Left ventricle myocardium inferior (tissue), 1 donor: ENCODE results near the gene PDHB. TPM values are rescaled to one million over a fixed set of nuclear protein-coding genes. Genes with fewer than 3 reads are reported as not detected.

ENCODE experiments used
- DNase-seq: peaks from one replicate; pipeline ENCODE4 v3.0.0-alpha.2; 2020
- H3K27ac ChIP-seq: fragments of 200-600 bp; replicated peaks from 2 replicates; pipeline ENCODE4 v1.8.0; 2021
- H3K27me3 ChIP-seq: fragments of 200-600 bp; 2 replicates; pipeline ENCODE4 v1.8.0; 2021; ENCODE audit warnings: low read depth
- H3K36me3 ChIP-seq: fragments of 200-600 bp; 2 replicates; pipeline ENCODE4 v1.8.0; 2021
- H3K4me1 ChIP-seq: fragments of 200-600 bp; 2 replicates; pipeline ENCODE4 v1.8.0; 2021
- H3K4me3 ChIP-seq: fragments of 200-600 bp; 2 replicates; pipeline ENCODE4 v1.8.0; 2021; ENCODE audit warnings: mild to moderate bottlenecking, moderate library complexity
- H3K9me3 ChIP-seq: fragments of 200-600 bp; replicated peaks from 2 replicates; pipeline ENCODE4 v1.8.0; 2021
- CTCF ChIP-seq: fragments of 200-600 bp; IDR thresholded peaks from 2 replicates; pipeline ENCODE4 v1.8.0; 2021; ENCODE audit warnings: antibody characterized with exemption, mild to moderate bottlenecking, borderline replicate concordance
- intact Hi-C: fragments of 100-400 bp; cut with micrococcal nuclease; formaldehyde crosslinking; loops from one replicate; pipeline ENCODE4 v1.11.0; 2022
- total RNA-seq: library from RNA; stranded (reverse); fragmentation: NEBNext Ultra II Directional; extraction: Animal tissue kit (Norgen Biotek cat#: 25700); gene quantifications from one replicate; pipeline ENCODE4 v1.2.1, GENCODE V29; 2021
- donor health status: DM: no; HTN: yes; CAD: no; lungs with severe emphysema.

PDHB gene
- total RNA-seq, 1 donor from 2014 or later, result 195 TPM

GRCh38 chr3:58474348-58474911 lies 40.8 kb upstream of the PDHB start:
- no peaks in the 10 kb centered on the region for H3K36me3 ChIP-seq
- no peak overlapping the region for H3K4me3 ChIP-seq
- intact Hi-C loops, result no loop called here
- H3K27me3 ChIP-seq, result no peaks in the 10 kb centered on the region
- DNase-seq, result no peak
- H3K4me1 ChIP-seq, result peaks cover 19% of the 10 kb centered on the region
- no peaks in the 10 kb centered on the region for H3K9me3 ChIP-seq
- H3K27ac ChIP-seq, result no peak overlapping the region
- TF ChIP-seq CTCF, result no peak

GRCh38 chr3:58473275-58473674 lies 39.6 kb upstream of the PDHB start:
- Histone ChIP-seq H3K27ac (no peak overlapping the region), H3K4me3 (no peak overlapping the region), H3K4me1 (peaks cover 19% of the 10 kb centered on the region), H3K36me3 (no peaks in the 10 kb centered on the region), H3K9me3 (no peaks in the 10 kb centered on the region), H3K27me3 (no peaks in the 10 kb centered on the region)
- no peak for TF ChIP-seq CTCF
- intact Hi-C loops, result no loop called here
- DNase-seq, result no peak

- H3K9me3 ChIP-seq, result no peaks in the 10 kb centered on the region
- peak overlapping the region; percentile 48 for H3K27ac ChIP-seq
- peaks cover 19% of the 10 kb centered on the region for H3K4me1 ChIP-seq
- intact Hi-C loops, result no loop called here
- no peaks in the 10 kb centered on the region for H3K27me3 ChIP-seq
- TF ChIP-seq CTCF, result no peak
- no peaks in the 10 kb centered on the region for H3K36me3 ChIP-seq
- DNase-seq, result no peak
- H3K4me3 ChIP-seq, result no peak overlapping the region
Observed at GRCh38 chr3:58471025-58471887, 37.6 kb upstream of the PDHB start.

- Histone ChIP-seq H3K36me3 (no peaks in the 10 kb centered on the region), H3K4me3 (no peak overlapping the region), H3K4me1 (peaks cover 19% of the 10 kb centered on the region), H3K9me3 (no peaks in the 10 kb centered on the region), H3K27ac (peak overlapping the region; percentile 48), H3K27me3 (no peaks in the 10 kb centered on the region)
- TF ChIP-seq CTCF, result no peak
- no peak for DNase-seq
- intact Hi-C loops, result no loop called here
Observed at GRCh38 chr3:58470363-58471024, 36.9 kb upstream of the PDHB start.

DNA sequence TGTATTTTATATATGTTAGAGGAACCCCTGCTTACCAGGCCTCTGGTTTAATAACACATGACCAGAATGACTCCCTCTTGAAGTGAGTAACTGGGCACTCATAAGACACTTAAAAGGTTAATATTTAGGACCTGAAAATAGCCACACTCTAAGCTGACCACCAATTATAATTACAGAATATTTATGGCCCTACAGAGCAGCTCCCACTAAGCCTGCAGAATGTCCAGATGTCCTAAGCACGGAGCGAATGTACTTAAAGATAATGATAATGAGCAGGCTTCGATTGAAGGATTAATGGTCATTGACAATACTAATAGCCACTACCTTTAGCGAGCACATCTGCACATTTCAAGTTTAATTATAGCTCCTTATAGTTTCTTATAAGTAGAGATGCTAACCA lies 35.5 kb upstream of the PDHB start:
- intact Hi-C loops, result no loop called here
- Histone ChIP-seq H3K9me3 (no peaks in the 10 kb centered on the region), H3K27me3 (no peaks in the 10 kb centered on the region), H3K36me3 (no peaks in the 10 kb centered on the region), H3K4me1 (peaks cover 14% of the 10 kb centered on the region), H3K27ac (no peak overlapping the region), H3K4me3 (no peak overlapping the region)
- DNase-seq, result no peak
- TF ChIP-seq CTCF, result no peak
